CD14-positive monocyte (primary cell): ENCODE data around the gene ATP5F1E. TPM values are rescaled to one million over a fixed set of nuclear protein-coding genes. Genes with fewer than 3 reads are reported as not detected.

ENCODE experiments used
- DNase-seq, 3 donors: peaks; one replicate each; pipeline ENCODE4 v3.0.0-alpha.2; 2011 to 2022
- H2AFZ ChIP-seq: 2 replicates; pipeline ENCODE4 v1.6.0; 2012; ENCODE audit warnings: mild to moderate bottlenecking, low read depth, low read length, inconsistent platforms; ENCODE audit not compliant: insufficient read depth, poor library complexity, severe bottlenecking
- H3K27ac ChIP-seq, 2 donors: 1 replicate in 1 of 2; 2 replicates in 1 of 2; pipeline ENCODE4 v1.5.1; 2012 to 2013; ENCODE audit warnings: low read length in 2 of 2, control low read depth in 1 of 2, inconsistent platforms in 1 of 2, low read depth in 1 of 2, mild to moderate bottlenecking in 1 of 2
- H3K27me3 ChIP-seq, 2 donors: one replicate each; pipeline versions ENCODE4 v1.6.0 to v1.6.1; 2011 to 2013; ENCODE audit warnings: low read length in 2 of 2; ENCODE audit not compliant: control insufficient read depth in 2 of 2, insufficient read depth in 2 of 2
- H3K36me3 ChIP-seq, 2 donors: replicated peaks in 1 of 2; 1 replicate in 1 of 2; 2 replicates in 1 of 2; pipeline versions ENCODE4 v1.5.1 to v1.6.1; 2012 to 2013; ENCODE audit warnings: low read length in 2 of 2, control low read depth in 1 of 2, inconsistent platforms in 1 of 2, mild to moderate bottlenecking in 1 of 2; ENCODE audit not compliant: insufficient read depth in 2 of 2, control insufficient read depth in 1 of 2
- H3K4me1 ChIP-seq, 2 donors: 1 replicate in 1 of 2; 2 replicates in 1 of 2; pipeline versions ENCODE4 v1.5.1 to v1.6.1; 2012 to 2013; ENCODE audit warnings: low read length in 2 of 2, control low read depth in 1 of 2, inconsistent platforms in 1 of 2, mild to moderate bottlenecking in 1 of 2, moderate library complexity in 1 of 2; ENCODE audit not compliant: insufficient read depth in 2 of 2, control insufficient read depth in 1 of 2
- H3K4me2 ChIP-seq: replicated peaks from 2 replicates; pipeline ENCODE3; 2012; ENCODE audit warnings: low read length, moderate library complexity, mild to moderate bottlenecking; ENCODE audit not compliant: poor library complexity, severe bottlenecking; ENCODE audit errors: extremely low read depth
- H3K4me3 ChIP-seq, 3 experiments: fragments of 200-600 bp in 1 of 3; sonication (generic) in 1 of 3; replicated peaks in 1 of 3; 1 replicate in 2 of 3; 2 replicates in 1 of 3; pipeline ENCODE4 v1.5.1; 2011 to 2013; ENCODE audit warnings: low read length in 3 of 3, mild to moderate bottlenecking in 3 of 3, control low read depth in 2 of 3, low read depth in 2 of 3, inconsistent platforms in 1 of 3, moderate library complexity in 1 of 3
- H3K79me2 ChIP-seq: 2 replicates; pipeline ENCODE4 v1.6.0; 2012; ENCODE audit warnings: mild to moderate bottlenecking, control low read depth, inconsistent platforms, low read length, moderate library complexity; ENCODE audit not compliant: insufficient read depth
- H3K9ac ChIP-seq: 2 replicates; pipeline ENCODE4 v1.6.0; 2017; ENCODE audit warnings: low read length, mild to moderate bottlenecking; ENCODE audit not compliant: insufficient read depth, poor library complexity, severe bottlenecking
- H3K9me3 ChIP-seq, 2 donors: replicated peaks in 1 of 2; 1 replicate in 1 of 2; 2 replicates in 1 of 2; pipeline versions ENCODE4 v1.5.1 to v1.6.1; 2012 to 2013; ENCODE audit warnings: low read length in 2 of 2, control low read depth in 1 of 2; ENCODE audit not compliant: control insufficient read depth in 1 of 2, insufficient read depth in 1 of 2
- H4K20me1 ChIP-seq: 2 replicates; pipeline ENCODE4 v1.6.0; 2012; ENCODE audit warnings: mild to moderate bottlenecking, low read length, control low read depth, moderate library complexity; ENCODE audit not compliant: insufficient read depth
- H3K27ac Mint-ChIP-seq, 7 donors: one replicate each; pipeline ENCODE4 v1.8.0; 2020; ENCODE audit warnings: mild to moderate bottlenecking in 7 of 7, mixed read lengths in 7 of 7, moderate library complexity in 6 of 7, inconsistent platforms in 2 of 7
- H3K27me3 Mint-ChIP-seq, 3 donors: one replicate each; pipeline ENCODE4 v1.8.0; 2021 to 2022; ENCODE audit warnings: low read depth in 3 of 3, mild to moderate bottlenecking in 3 of 3, mixed read lengths in 3 of 3, moderate library complexity in 3 of 3, inconsistent platforms in 1 of 3
- H3K36me3 Mint-ChIP-seq, 2 donors: one replicate each; pipeline ENCODE4 v1.8.0; 2020; ENCODE audit warnings: mixed read lengths in 2 of 2, inconsistent platforms in 1 of 2, mild to moderate bottlenecking in 1 of 2
- H3K4me1 Mint-ChIP-seq: one replicate; pipeline ENCODE4 v1.8.0; 2020; ENCODE audit warnings: mild to moderate bottlenecking, mixed read lengths
- H3K4me3 Mint-ChIP-seq, 2 donors: one replicate each; pipeline ENCODE4 v1.8.0; 2020; ENCODE audit warnings: mild to moderate bottlenecking in 2 of 2, mixed read lengths in 2 of 2, moderate library complexity in 1 of 2
- H3K9me3 Mint-ChIP-seq, 7 donors: one replicate each; pipeline ENCODE4 v1.8.0; 2020 to 2022; ENCODE audit warnings: mixed read lengths in 7 of 7, mild to moderate bottlenecking in 6 of 7, moderate library complexity in 6 of 7, inconsistent platforms in 2 of 7
- WGBS: methylation state at CpG from one replicate; pipeline ENCODE4 v1.1.5; 2013; ENCODE audit warnings: missing lambda C conversion rate; ENCODE audit not compliant: insufficient coverage; 5-methylcytosine and 5-hydroxymethylcytosine counted together
- intact Hi-C, 2 donors: fragments of 100-400 bp; cut with micrococcal nuclease; formaldehyde crosslinking; loops; one replicate each; pipeline versions ENCODE4 v1.15.0 to v1.15.1; 2023
- polyA plus RNA-seq, 3 donors: library from polyadenylated mRNA; depleted of rRNA in 1 of 3; unstranded in 2 of 3; stranded (reverse) in 1 of 3; fragments of 300-500 nt in 2 of 3; fragments of >200 nt in 1 of 3; fragmentation: Illumina TruSeq in 2 of 3; gene quantifications; 1 replicate in 2 of 3; 2 replicates in 1 of 3; pipeline ENCODE4 v1.2.3, GENCODE V29; 2012 to 2021
- TF ChIP-seq, protein P1 (sequence below): fragments of 200-600 bp; IDR thresholded peaks from one replicate; pipeline ENCODE4 v1.8.0; 2022; ENCODE audit warnings: antibody characterized with exemption, mild to moderate bottlenecking

ATP5F1E gene
- polyA plus RNA-seq, 3 donors = 39.0 to 105 (median 102) TPM

DNA sequence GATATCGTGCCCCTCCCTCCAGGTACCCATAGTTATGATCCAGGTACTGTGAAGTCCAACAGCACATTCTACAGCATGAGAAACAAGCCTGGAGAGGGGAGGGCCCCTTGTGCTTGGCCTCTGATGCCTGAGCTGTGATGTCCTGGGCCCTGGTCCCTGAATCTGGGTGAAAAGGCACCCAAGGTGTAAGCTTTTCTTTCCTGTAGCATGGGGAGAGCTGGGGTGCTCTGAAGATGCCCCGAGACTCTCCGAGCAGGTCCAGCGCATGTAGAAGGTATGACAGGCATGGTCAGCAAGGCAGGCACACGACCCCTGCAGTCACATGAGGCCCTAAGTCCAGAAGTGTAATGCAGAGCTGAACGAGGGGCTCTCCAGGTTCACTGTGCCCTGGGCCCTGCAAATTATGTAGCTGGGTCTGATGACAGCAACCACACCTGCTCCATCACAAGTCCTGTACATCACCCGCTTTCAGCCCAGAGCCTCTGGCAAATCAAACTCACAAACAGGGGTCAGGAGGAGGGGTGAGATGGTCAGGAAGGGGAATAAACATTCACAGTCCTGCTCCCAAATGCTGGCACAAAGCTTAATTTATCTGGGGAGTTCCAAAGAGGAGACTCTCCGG lies 23.3 kb downstream of the ATP5F1E start:
- intact Hi-C loops = loop anchor here (2.0 to 10.0 kb wide), 4 partner anchors 24 to 124 kb away; partner anchors contain the start of gene ATP5F1E (in 1 of the 2)
- Mint-ChIP-seq H3K36me3 (peaks cover 12 to 16% of the 10 kb centered on the region in 2 donors), H3K4me1 (peaks cover 43% of the 10 kb centered on the region), H3K4me3 (no peak overlapping the region), H3K27me3 (peaks cover 2 to 12% (median 8%) of the 10 kb centered on the region in 3 donors), H3K9me3 (no peaks in the 10 kb centered on the region), H3K27ac (peak overlapping the region; percentile 96 to 99 (median 98))
- 92% methylated on average over 6 of the region's 8 CpGs for WGBS
- Histone ChIP-seq H3K27me3 (no peaks in the 10 kb centered on the region), H3K4me3 (peak overlapping the region in 1 of 3 experiments; percentile 86), H4K20me1 (peaks cover 25% of the 10 kb centered on the region), H3K79me2 (peaks cover 34% of the 10 kb centered on the region), H3K9me3 (no peaks in the 10 kb centered on the region), H3K4me1 (peaks cover 46 to 55% of the 10 kb centered on the region in 2 donors), H3K27ac (peak overlapping the region; percentile 98), H3K4me2 (no peak overlapping the region), H3K9ac (peak overlapping the region; percentile 98), H2AFZ (no peak overlapping the region), H3K36me3 (peaks cover 3 to 4% of the 10 kb centered on the region in 2 donors)
- TF ChIP-seq, protein P1, sequence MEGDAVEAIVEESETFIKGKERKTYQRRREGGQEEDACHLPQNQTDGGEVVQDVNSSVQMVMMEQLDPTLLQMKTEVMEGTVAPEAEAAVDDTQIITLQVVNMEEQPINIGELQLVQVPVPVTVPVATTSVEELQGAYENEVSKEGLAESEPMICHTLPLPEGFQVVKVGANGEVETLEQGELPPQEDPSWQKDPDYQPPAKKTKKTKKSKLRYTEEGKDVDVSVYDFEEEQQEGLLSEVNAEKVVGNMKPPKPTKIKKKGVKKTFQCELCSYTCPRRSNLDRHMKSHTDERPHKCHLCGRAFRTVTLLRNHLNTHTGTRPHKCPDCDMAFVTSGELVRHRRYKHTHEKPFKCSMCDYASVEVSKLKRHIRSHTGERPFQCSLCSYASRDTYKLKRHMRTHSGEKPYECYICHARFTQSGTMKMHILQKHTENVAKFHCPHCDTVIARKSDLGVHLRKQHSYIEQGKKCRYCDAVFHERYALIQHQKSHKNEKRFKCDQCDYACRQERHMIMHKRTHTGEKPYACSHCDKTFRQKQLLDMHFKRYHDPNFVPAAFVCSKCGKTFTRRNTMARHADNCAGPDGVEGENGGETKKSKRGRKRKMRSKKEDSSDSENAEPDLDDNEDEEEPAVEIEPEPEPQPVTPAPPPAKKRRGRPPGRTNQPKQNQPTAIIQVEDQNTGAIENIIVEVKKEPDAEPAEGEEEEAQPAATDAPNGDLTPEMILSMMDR = no peak
- no peak for DNase-seq

DNA sequence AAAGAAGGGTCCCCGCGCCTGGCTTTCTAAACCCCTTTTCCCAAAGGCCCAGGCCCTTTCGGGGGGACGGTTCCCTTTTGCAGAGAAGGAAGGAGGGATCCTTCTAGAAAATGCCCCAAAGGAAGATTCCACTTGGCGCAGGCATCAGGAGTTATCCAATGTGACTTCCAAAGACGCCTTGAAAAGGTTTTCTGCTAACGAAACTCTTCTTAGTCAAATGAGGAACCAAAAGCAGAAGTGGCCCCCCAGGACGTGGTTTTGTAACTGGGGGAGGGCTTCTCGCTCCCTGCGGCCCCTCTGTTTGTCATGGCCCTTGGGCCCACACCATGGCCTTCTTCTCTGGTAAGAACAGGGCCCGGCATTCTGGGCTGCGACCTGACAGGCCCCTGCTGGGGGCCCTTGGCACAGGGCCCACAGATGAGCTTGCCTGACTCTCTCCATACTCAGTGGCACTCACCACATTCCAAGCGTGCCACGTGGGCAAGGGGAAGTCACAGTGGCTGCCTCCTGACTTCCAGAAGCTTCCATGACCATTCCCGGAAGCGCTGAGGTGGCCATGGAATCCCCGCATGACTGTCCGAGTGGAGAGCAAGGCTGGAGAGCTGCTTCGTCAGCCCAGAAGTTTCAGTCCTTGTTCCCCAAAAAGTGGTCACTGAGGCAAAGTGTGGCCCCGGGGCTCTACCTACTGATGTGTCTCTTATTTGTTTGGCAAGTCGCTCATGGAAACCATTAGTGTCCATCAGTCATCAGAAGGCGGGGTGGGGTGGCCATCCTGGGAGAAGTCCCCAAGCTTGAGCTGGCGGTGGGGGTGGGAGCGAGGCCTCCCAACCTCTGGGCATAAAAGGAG lies 24.2 kb downstream of the ATP5F1E start:
- peak overlapping the region; percentile 55 for H2AFZ ChIP-seq
- DNase-seq = peak; percentile 93 to 100 (median 94)
- TF ChIP-seq, protein P1 = no peak
- 12% methylated on average over 18 of the region's 24 CpGs for WGBS
- H3K4me1 ChIP-seq = peaks cover 55 to 64% of the 10 kb centered on the region in 2 donors
- H4K20me1 ChIP-seq = peaks cover 34% of the 10 kb centered on the region
- H3K36me3 Mint-ChIP-seq = peaks cover 14 to 19% of the 10 kb centered on the region in 2 donors
- peak overlapping the region; percentile 88 for H3K4me2 ChIP-seq
- peaks cover 12 to 14% of the 10 kb centered on the region in 2 donors for H3K36me3 ChIP-seq
- peak overlapping the region; percentile 98 for H3K9ac ChIP-seq
- peaks cover 1 to 6% (median 4%) of the 10 kb centered on the region in 3 donors for H3K27me3 Mint-ChIP-seq
- H3K9me3 Mint-ChIP-seq = no peaks in the 10 kb centered on the region
- peak overlapping the region; percentile 98 for H3K27ac ChIP-seq
- H3K4me3 Mint-ChIP-seq = peak overlapping the region; percentile 89 to 95
- peak overlapping the region; percentile 96 to 99 (median 98) for H3K27ac Mint-ChIP-seq
- peak overlapping the region; percentile 71 to 90 (median 86) for H3K4me3 ChIP-seq
- intact Hi-C loops = loop anchor here (2.0 to 10.0 kb wide), 4 partner anchors 25 to 123 kb away; partner anchors contain the start of gene ATP5F1E (in 1 of the 2)
- H3K9me3 ChIP-seq = no peaks in the 10 kb centered on the region
- H3K27me3 ChIP-seq = no peaks in the 10 kb centered on the region
- peaks cover 53% of the 10 kb centered on the region for H3K4me1 Mint-ChIP-seq
- H3K79me2 ChIP-seq = peaks cover 43% of the 10 kb centered on the region
